ENCODE results near the gene MTMR12.

GRCh38 chr5:32249668-32250067, 63.1 kb downstream of the MTMR12 start:
- TF ChIP-seq CTCF (IDR thresholded peaks at IDR 0.05) (no peak), POLR2A (IDR thresholded peaks at IDR 0.05) (no peak)
